GM12878 (cell line): ENCODE results near the gene AKAP9. TPM values are rescaled to one million over a fixed set of nuclear protein-coding genes. Genes with fewer than 3 reads are reported as not detected.

Source experiments
- ATAC-seq: fragments of 200-7000 bp; cut with Tn5 transposase; 3 replicates; pipeline ENCODE4 v1.9.1; 2020; ENCODE audit warnings: mild to moderate bottlenecking, moderate library complexity
- BruUV-seq: library from RNA; stranded (reverse); fragments of 400-500 nt; replicated peaks from 2 replicates; lab custom pipeline; 2021; lab: Mats Ljungman, UMichigan
- CTCF ChIA-PET: fragments of 300-600 bp; sonication (Branson Sonifier 250); formaldehyde crosslinking; extraction: SDS; loops from one replicate; lab custom pipeline; 2021; ENCODE audit warnings: inconsistent platforms; lab: Yijun Ruan, JAX
- POLR2A ChIA-PET: fragments of 350-600 bp; formaldehyde crosslinking; extraction: SDS; loops from one replicate; lab custom pipeline; 2021; ENCODE audit warnings: inconsistent platforms; lab: Charles Lee
- RAD21 ChIA-PET: fragments of 300-600 bp; sonication (Branson Sonifier 250); formaldehyde crosslinking; loops from one replicate; lab custom pipeline; 2023; ENCODE audit warnings: antibody characterized with exemption; ENCODE audit not compliant: unreplicated experiment; lab: Charles Lee
- SMC1A ChIA-PET: fragments of 300-600 bp; sonication (Branson Sonifier 250); formaldehyde crosslinking; loops from one replicate; lab custom pipeline; 2023; ENCODE audit not compliant: unreplicated experiment, uncharacterized antibody; lab: Charles Lee
- DNase-seq: peaks from one replicate; pipeline ENCODE4 v3.0.0-alpha.2; 2011; ENCODE audit warnings: low read depth, low spot score
- FAIRE-seq: peaks from 3 replicates; lab custom pipeline; 2011; peaks lifted over from hg19 to GRCh38; lab: Jason Lieb, UNC
- H2AFZ ChIP-seq: 2 replicates; pipeline ENCODE4 v1.6.0; 2011; ENCODE audit warnings: low read depth, low read length, control low read depth; ENCODE audit not compliant: control insufficient read depth
- H3K27ac ChIP-seq: 2 replicates; pipeline ENCODE4 v1.5.1; 2011; ENCODE audit warnings: control low read depth; ENCODE audit not compliant: control insufficient read depth, insufficient read depth
- H3K27me3 ChIP-seq, 2 experiments: replicated peaks in 1 of 2; 2 replicates each; pipeline versions ENCODE4 v1.6.0 to v1.6.1; 2011; ENCODE audit warnings: low read length in 1 of 2; ENCODE audit not compliant: control insufficient read depth in 2 of 2, insufficient read depth in 2 of 2
- H3K36me3 ChIP-seq, 2 experiments: 2 replicates each; pipeline ENCODE4 v1.5.1; 2011; ENCODE audit warnings: low read length in 1 of 2; ENCODE audit not compliant: control insufficient read depth in 2 of 2, insufficient read depth in 2 of 2
- H3K4me1 ChIP-seq: 2 replicates; pipeline ENCODE4 v1.6.1; 2011; ENCODE audit warnings: mild to moderate bottlenecking, low read length, moderate library complexity, mixed read lengths; ENCODE audit not compliant: control insufficient read depth, insufficient read depth
- H3K4me2 ChIP-seq: 2 replicates; pipeline ENCODE4 v1.6.0; 2011; ENCODE audit warnings: control low read depth; ENCODE audit not compliant: control insufficient read depth, insufficient read depth
- H3K4me3 ChIP-seq: fragments of 200-600 bp; sonication (generic); 2 replicates; pipeline ENCODE4 v1.5.1; 2016
- H3K79me2 ChIP-seq: 2 replicates; pipeline ENCODE4 v1.6.0; 2011; ENCODE audit warnings: low read length; ENCODE audit not compliant: control insufficient read depth, insufficient read depth
- H3K9ac ChIP-seq: 2 replicates; pipeline ENCODE4 v1.8.0; 2011; ENCODE audit warnings: low read length, control low read depth, mixed read lengths; ENCODE audit not compliant: control insufficient read depth, insufficient read depth
- H3K9me3 ChIP-seq: replicated peaks from 3 replicates; pipeline ENCODE4 v1.5.1; 2011; ENCODE audit warnings: mild to moderate bottlenecking, low read length; ENCODE audit not compliant: control insufficient read depth, insufficient read depth
- H4K20me1 ChIP-seq: 2 replicates; pipeline ENCODE4 v1.6.0; 2011; ENCODE audit not compliant: control insufficient read depth, insufficient read depth
- ATF7 ChIP-seq: fragments of 450-650 bp; IDR thresholded peaks from 2 replicates; pipeline ENCODE4 v1.6.1; 2016; ENCODE audit warnings: low read depth, mild to moderate bottlenecking
- E2F4 ChIP-seq: IDR thresholded peaks from 2 replicates; pipeline ENCODE4 v1.6.1; 2012; ENCODE audit warnings: low read depth, low read length, improper control_type of control experiment
- GABPA ChIP-seq: IDR thresholded peaks from 2 replicates; pipeline ENCODE4 v1.6.1; 2014; ENCODE audit warnings: antibody characterized with exemption, low read depth, mild to moderate bottlenecking, inconsistent platforms
- MTA2 ChIP-seq: fragments of 450-650 bp; IDR thresholded peaks from 2 replicates; pipeline ENCODE4 v1.6.1; 2016; ENCODE audit warnings: low read depth, mild to moderate bottlenecking, moderate library complexity
- POLR2AphosphoS5 ChIP-seq: IDR thresholded peaks from 2 replicates; pipeline ENCODE4 v1.6.1; 2011; ENCODE audit warnings: mild to moderate bottlenecking, low read length, inconsistent platforms
- RB1 ChIP-seq: fragments of 450-650 bp; formaldehyde crosslinking; IDR thresholded peaks from 2 replicates; pipeline ENCODE4 v1.6.1; 2017; ENCODE audit warnings: mild to moderate bottlenecking, borderline replicate concordance
- RBBP5 ChIP-seq: fragments of 200-600 bp; sonication (generic); conservative IDR thresholded peaks from 2 replicates; pipeline ENCODE4 v1.6.1; 2016
- RELA ChIP-seq: fragments of 450-650 bp; IDR thresholded peaks from 2 replicates; pipeline ENCODE4 v1.8.0; 2014; ENCODE audit warnings: borderline replicate concordance; ENCODE audit not compliant: partially characterized antibody
- SMC3 ChIP-seq: IDR thresholded peaks from 2 replicates; pipeline ENCODE4 v1.6.1; 2011; ENCODE audit warnings: low read length, improper control_type of control experiment, borderline replicate concordance
- SUZ12 ChIP-seq: fragments of 200-600 bp; sonication (generic); IDR thresholded peaks from one replicate; pipeline ENCODE4 v1.6.1; 2018; ENCODE audit warnings: antibody characterized with exemption, mild to moderate bottlenecking; ENCODE audit not compliant: unreplicated experiment
- TBL1XR1 ChIP-seq: IDR thresholded peaks from 2 replicates; pipeline ENCODE4 v1.6.1; 2012; ENCODE audit warnings: low read depth, low read length, improper control_type of control experiment
- ZNF384 ChIP-seq: IDR thresholded peaks from 2 replicates; pipeline ENCODE4 v1.6.1; 2012; ENCODE audit warnings: low read depth, mild to moderate bottlenecking, low read length, improper control_type of control experiment, borderline replicate concordance
- WGBS: methylation state at CpG from one replicate; pipeline ENCODE4 v1.1.6; 2016; ENCODE audit warnings: low lambda C conversion rate; ENCODE audit not compliant: insufficient replicate concordance, insufficient coverage; ENCODE audit errors: missing lambda C conversion rate; 5-methylcytosine and 5-hydroxymethylcytosine counted together
- in situ Hi-C: fragments of 300-500 bp; cut with MboI; formaldehyde crosslinking; loops from 9 replicates; pipeline ENCODE4 v1.14.3; 2018; ENCODE audit warnings: mixed read lengths
- intact Hi-C: fragments of 100-400 bp; cut with micrococcal nuclease; formaldehyde crosslinking; loops from one replicate; pipeline ENCODE4 v1.14.2; 2022; ENCODE audit not compliant: unreplicated experiment
- polyA plus RNA-seq, 11 experiments: library from polyadenylated mRNA; depleted of rRNA in 4 of 11; unstranded in 6 of 11; stranded (reverse) in 5 of 11; fragments of >200 nt; fragmentation: Nextera tagmentation in 4 of 11; fragmentation: Illumina TruSeq in 1 of 11; extraction: Ambion mirVana in 4 of 11; extraction: Trizol in 1 of 11; gene quantifications; 1 replicate in 1 of 11; 2 replicates in 10 of 11; pipeline versions ENCODE4 v1.2.1 to v1.2.3, GENCODE V29; 2011 to 2016; ENCODE audit warnings: inconsistent platforms in 2 of 11, missing spikeins in 2 of 11, low read depth in 1 of 11
- total RNA-seq, 4 experiments: library from RNA; depleted of rRNA in 3 of 4; stranded (reverse); fragments of >200 nt in 3 of 4; fragmentation: Illumina TruSeq in 1 of 4; extraction: Trizol in 1 of 4; gene quantifications; 2 replicates each; pipeline versions ENCODE4 v1.2.1 to v1.2.3, GENCODE V29; 2013 to 2021
- TF ChIP-seq, protein P1 (sequence below): IDR thresholded peaks from 2 replicates; pipeline ENCODE4 v1.6.1; 2012; ENCODE audit warnings: improper control_type of control experiment, low read depth, low read length; ENCODE audit not compliant: insufficient replicate concordance

Gene AKAP9
- total and polyA plus RNA-seq, 10 of the 15 experiments (the other 5 are each of a cell fraction or from before 2014, with no cell fraction given) = 21.1 to 62.8 (median 31.6) TPM

GRCh38 chr7:92039900-92040299 is 99.2 kb downstream of the AKAP9 start (continued):
- TF ChIP-seq, protein P1, sequence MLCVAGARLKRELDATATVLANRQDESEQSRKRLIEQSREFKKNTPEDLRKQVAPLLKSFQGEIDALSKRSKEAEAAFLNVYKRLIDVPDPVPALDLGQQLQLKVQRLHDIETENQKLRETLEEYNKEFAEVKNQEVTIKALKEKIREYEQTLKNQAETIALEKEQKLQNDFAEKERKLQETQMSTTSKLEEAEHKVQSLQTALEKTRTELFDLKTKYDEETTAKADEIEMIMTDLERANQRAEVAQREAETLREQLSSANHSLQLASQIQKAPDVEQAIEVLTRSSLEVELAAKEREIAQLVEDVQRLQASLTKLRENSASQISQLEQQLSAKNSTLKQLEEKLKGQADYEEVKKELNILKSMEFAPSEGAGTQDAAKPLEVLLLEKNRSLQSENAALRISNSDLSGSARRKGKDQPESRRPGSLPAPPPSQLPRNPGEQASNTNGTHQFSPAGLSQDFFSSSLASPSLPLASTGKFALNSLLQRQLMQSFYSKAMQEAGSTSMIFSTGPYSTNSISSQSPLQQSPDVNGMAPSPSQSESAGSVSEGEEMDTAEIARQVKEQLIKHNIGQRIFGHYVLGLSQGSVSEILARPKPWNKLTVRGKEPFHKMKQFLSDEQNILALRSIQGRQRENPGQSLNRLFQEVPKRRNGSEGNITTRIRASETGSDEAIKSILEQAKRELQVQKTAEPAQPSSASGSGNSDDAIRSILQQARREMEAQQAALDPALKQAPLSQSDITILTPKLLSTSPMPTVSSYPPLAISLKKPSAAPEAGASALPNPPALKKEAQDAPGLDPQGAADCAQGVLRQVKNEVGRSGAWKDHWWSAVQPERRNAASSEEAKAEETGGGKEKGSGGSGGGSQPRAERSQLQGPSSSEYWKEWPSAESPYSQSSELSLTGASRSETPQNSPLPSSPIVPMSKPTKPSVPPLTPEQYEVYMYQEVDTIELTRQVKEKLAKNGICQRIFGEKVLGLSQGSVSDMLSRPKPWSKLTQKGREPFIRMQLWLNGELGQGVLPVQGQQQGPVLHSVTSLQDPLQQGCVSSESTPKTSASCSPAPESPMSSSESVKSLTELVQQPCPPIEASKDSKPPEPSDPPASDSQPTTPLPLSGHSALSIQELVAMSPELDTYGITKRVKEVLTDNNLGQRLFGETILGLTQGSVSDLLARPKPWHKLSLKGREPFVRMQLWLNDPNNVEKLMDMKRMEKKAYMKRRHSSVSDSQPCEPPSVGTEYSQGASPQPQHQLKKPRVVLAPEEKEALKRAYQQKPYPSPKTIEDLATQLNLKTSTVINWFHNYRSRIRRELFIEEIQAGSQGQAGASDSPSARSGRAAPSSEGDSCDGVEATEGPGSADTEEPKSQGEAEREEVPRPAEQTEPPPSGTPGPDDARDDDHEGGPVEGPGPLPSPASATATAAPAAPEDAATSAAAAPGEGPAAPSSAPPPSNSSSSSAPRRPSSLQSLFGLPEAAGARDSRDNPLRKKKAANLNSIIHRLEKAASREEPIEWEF = no peak
- no peak for TF ChIP-seq SUZ12
- TF ChIP-seq MTA2 = no peak
- TF ChIP-seq SMC3 = no peak

DNA sequence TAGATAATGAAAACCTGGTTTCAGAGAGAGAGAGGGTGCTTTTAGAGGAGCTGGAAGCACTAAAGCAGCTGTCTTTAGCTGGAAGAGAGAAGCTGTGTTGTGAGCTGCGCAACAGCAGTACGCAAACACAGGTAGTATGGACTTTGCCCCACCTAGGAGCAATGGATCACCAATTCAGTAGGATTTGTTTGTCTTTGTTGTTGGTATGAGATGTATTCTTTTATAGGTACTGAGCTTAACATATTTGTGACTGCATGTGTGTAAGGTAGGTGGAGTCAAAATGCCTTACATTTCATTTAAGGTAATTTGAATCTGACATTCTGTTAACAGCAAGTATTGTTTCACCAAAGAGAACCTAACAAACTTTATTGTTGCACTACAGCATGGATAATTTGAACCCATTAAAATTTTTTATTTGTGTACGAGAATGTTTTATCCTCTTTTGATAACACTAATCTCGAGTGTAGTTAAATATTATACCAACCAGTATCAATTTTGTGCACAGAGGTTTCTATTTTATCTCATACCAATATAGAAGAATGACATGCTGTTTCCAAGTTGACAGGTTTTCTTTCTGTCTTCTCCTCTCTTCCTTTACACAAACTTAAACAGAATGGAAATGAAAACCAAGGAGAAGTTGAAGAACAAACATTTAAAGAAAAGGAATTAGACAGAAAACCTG is 101.5 kb downstream of the AKAP9 start:
- DNase-seq = no peak
- no peak for ATAC-seq
- no peak overlapping the region for H3K4me3 ChIP-seq
- no peak for FAIRE-seq
- H3K4me1 ChIP-seq = no peaks in the 10 kb centered on the region
- no peak overlapping the region for H2AFZ ChIP-seq
- WGBS = 97% methylated on average over 4 of the region's 4 CpGs
- H3K27ac ChIP-seq = no peak overlapping the region
- no TSS peak for BruUV-seq
- no peaks in the 10 kb centered on the region for H4K20me1 ChIP-seq
- H3K36me3 ChIP-seq = peaks cover 0 to 12% of the 10 kb centered on the region in 2 experiments; a peak in 2 of 4 replicates
- in situ Hi-C loops (no loop called here), intact Hi-C loops (no loop called here)
- no peaks in the 10 kb centered on the region for H3K9me3 ChIP-seq
- CTCF ChIA-PET = interaction anchor here (0.5 kb wide), 1 partner anchor 27 kb away, joined by 3 read pairs; no protein-coding TSS in a partner anchor
- H3K9ac ChIP-seq = no peak overlapping the region
- RAD21 ChIA-PET = no interaction called here
- no peaks in the 10 kb centered on the region for H3K27me3 ChIP-seq
- no peaks in the 10 kb centered on the region for H3K79me2 ChIP-seq
- TF ChIP-seq RB1 = no peak
- no peak for TF ChIP-seq ZNF384
- TF ChIP-seq RELA = no peak
- no peak for TF ChIP-seq GABPA
- TF ChIP-seq RBBP5 = no peak
- TF ChIP-seq ATF7 = no peak
- no peak for TF ChIP-seq TBL1XR1
- no peak for TF ChIP-seq E2F4
- TF ChIP-seq POLR2AphosphoS5 = no peak
- SMC1A ChIA-PET = interaction anchor here (1.1 to 1.5 kb wide), 2 partner anchors 10 to 12 kb away, joined by 3 read pairs; no protein-coding TSS in a partner anchor
- H3K4me2 ChIP-seq = no peak overlapping the region
- POLR2A ChIA-PET = no interaction called here
